Glutamatergic neuron (in vitro differentiated cells): ENCODE data around the gene SLBP. TPM values are rescaled to one million over a fixed set of nuclear protein-coding genes. Genes with fewer than 3 reads are reported as not detected.

Experiments
- DNase-seq: peaks from one replicate; pipeline ENCODE4 v3.0.0; 2022
- H3K27ac Mint-ChIP-seq: one replicate; pipeline ENCODE4 v1.8.0; 2020; ENCODE audit warnings: mild to moderate bottlenecking, mixed read lengths, inconsistent platforms; ENCODE audit not compliant: unreplicated experiment
- H3K27me3 Mint-ChIP-seq: one replicate; pipeline ENCODE4 v1.8.0; 2020; ENCODE audit warnings: mild to moderate bottlenecking, moderate library complexity, mixed read lengths, inconsistent platforms; ENCODE audit not compliant: unreplicated experiment
- H3K36me3 Mint-ChIP-seq: one replicate; pipeline ENCODE4 v1.8.0; 2020; ENCODE audit warnings: mild to moderate bottlenecking, mixed read lengths, inconsistent platforms; ENCODE audit not compliant: unreplicated experiment
- H3K4me1 Mint-ChIP-seq: one replicate; pipeline ENCODE4 v1.8.0; 2020; ENCODE audit warnings: mild to moderate bottlenecking, low read depth, mixed read lengths, inconsistent platforms; ENCODE audit not compliant: unreplicated experiment
- H3K4me3 Mint-ChIP-seq: one replicate; pipeline ENCODE4 v1.8.0; 2020; ENCODE audit warnings: mild to moderate bottlenecking, mixed read lengths, inconsistent platforms; ENCODE audit not compliant: unreplicated experiment
- H3K9me3 Mint-ChIP-seq: one replicate; pipeline ENCODE4 v1.8.0; 2020; ENCODE audit warnings: mild to moderate bottlenecking, moderate library complexity, mixed read lengths, inconsistent platforms; ENCODE audit not compliant: unreplicated experiment
- total RNA-seq: library from RNA; stranded (reverse); fragmentation: NEBNext Ultra II Directional; extraction: Animal tissue kit (Norgen Biotek cat#: 25700); gene quantifications from one replicate; pipeline ENCODE4 v1.2.1, GENCODE V29; 2021; ENCODE audit not compliant: unreplicated experiment
- TF ChIP-seq, protein P1 (sequence below): fragments of 200-600 bp; sonication (generic); IDR thresholded peaks from one replicate; pipeline ENCODE4 v1.5.0; 2021; ENCODE audit not compliant: partially characterized antibody, unreplicated experiment

SLBP gene
- total RNA-seq, 1 donor from 2014 or later: 25.0 TPM

DNA sequence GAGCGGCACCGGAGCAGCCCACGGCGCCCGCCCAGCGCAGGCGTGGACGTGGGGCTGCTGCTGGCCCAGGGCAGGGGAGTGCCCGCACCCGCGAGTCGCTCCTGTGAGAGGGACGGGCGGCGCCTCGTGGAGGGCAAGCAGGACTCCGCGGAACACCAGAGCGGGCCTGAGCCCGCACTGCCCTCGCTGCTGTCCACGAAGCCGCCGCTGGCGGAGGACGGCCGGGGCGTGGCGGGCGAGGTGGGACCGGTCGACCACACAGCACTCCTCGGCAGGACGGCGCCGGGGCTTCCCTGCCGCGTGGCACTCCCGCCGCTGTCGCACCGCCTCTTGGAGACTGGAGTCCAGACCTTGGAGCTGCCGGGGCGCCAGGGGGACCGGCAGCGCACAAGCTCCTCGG lies 57.0 kb downstream of the SLBP start:
- no peak overlapping the region for H3K27ac Mint-ChIP-seq
- no peak overlapping the region for H3K4me3 Mint-ChIP-seq
- H3K4me1 Mint-ChIP-seq: no peaks in the 10 kb centered on the region
- DNase-seq: no peak
- peaks cover 2% of the 10 kb centered on the region for H3K9me3 Mint-ChIP-seq
- peaks cover 3% of the 10 kb centered on the region for H3K27me3 Mint-ChIP-seq
- TF ChIP-seq, protein P1, sequence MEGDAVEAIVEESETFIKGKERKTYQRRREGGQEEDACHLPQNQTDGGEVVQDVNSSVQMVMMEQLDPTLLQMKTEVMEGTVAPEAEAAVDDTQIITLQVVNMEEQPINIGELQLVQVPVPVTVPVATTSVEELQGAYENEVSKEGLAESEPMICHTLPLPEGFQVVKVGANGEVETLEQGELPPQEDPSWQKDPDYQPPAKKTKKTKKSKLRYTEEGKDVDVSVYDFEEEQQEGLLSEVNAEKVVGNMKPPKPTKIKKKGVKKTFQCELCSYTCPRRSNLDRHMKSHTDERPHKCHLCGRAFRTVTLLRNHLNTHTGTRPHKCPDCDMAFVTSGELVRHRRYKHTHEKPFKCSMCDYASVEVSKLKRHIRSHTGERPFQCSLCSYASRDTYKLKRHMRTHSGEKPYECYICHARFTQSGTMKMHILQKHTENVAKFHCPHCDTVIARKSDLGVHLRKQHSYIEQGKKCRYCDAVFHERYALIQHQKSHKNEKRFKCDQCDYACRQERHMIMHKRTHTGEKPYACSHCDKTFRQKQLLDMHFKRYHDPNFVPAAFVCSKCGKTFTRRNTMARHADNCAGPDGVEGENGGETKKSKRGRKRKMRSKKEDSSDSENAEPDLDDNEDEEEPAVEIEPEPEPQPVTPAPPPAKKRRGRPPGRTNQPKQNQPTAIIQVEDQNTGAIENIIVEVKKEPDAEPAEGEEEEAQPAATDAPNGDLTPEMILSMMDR: no peak
- no peaks in the 10 kb centered on the region for H3K36me3 Mint-ChIP-seq

DNA sequence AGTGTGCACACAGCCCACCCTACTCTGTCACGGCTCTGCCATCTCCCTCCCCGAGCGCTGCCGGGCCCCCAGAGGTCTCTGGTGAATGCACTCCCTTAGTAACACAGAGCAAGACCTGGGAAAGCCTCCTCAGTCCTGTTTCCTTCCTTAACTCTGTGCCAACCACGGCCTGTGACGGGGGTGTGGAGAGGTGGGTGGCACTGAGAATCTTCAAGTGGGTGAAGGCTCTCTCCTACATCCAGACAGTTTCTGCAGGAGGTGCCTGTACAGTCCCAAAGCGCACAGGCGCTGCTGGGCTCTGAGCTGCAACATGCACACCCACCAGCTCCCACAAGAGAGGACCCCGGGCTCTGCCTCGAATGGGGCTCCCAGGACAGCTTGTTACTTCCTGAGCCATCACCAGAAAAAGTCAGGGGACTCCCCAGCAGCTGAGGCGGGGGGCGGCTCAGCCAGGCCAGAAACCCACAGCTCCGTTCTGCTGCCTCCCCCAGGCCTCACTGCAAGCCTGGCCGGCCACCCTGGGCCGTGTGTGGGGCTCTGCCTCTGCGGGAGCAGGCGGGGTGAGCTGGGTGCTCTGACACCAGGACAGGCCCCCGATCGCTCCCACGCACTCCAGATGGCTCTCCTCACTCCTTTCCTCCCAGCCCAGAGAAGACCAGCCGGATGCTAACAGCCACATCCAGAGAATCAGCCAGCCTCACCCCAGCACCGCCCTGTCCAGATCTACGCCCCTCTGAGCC lies 57.7 kb downstream of the SLBP start:
- Mint-ChIP-seq H3K36me3 (no peaks in the 10 kb centered on the region), H3K9me3 (peaks cover 2% of the 10 kb centered on the region), H3K27me3 (peaks cover 4% of the 10 kb centered on the region), H3K4me1 (no peaks in the 10 kb centered on the region), H3K27ac (no peak overlapping the region), H3K4me3 (no peak overlapping the region)
- TF ChIP-seq, protein P1: no peak
- DNase-seq: no peak

DNA sequence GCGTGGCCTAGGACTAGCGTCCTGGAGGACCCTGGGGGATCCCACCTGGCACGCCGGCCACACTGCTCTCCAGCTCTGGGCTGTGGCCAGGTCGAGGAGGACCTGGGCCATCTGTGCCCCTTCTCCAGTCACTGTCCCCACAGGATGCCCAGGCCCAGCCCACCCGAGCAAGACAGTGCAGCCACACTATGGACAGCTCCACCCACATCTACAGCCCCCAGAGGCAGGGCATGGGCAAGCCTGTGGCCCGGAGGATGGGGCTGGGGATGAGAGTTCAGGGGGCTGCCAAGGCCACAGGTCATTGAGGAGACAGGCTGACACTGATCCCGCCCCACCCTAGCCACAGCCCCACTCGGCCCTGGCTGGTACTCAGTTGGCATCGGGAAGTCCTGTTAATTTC lies 58.3 kb downstream of the SLBP start:
- Mint-ChIP-seq H3K27me3 (peaks cover 6% of the 10 kb centered on the region), H3K9me3 (peaks cover 2% of the 10 kb centered on the region), H3K4me1 (no peaks in the 10 kb centered on the region), H3K36me3 (no peaks in the 10 kb centered on the region), H3K4me3 (no peak overlapping the region), H3K27ac (no peak overlapping the region)
- TF ChIP-seq, protein P1: no peak
- DNase-seq: no peak

DNA sequence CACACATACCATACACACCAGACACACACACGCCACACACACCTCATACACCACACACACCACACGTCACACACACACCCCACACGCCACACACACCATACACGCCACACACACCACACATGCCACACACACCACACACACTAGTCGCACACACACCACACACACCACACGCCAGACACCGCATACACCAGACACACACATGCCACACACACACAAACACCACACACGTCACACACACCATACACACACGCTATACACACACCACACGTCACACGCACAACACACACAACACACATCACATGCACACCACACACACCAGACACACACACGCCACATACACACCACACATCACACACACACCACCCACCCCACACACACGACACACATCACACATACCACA lies 60.0 kb downstream of the SLBP start:
- H3K27me3 Mint-ChIP-seq: peaks cover 6% of the 10 kb centered on the region
- no peaks in the 10 kb centered on the region for H3K36me3 Mint-ChIP-seq
- DNase-seq: no peak
- no peak overlapping the region for H3K27ac Mint-ChIP-seq
- no peak overlapping the region for H3K4me3 Mint-ChIP-seq
- H3K4me1 Mint-ChIP-seq: no peaks in the 10 kb centered on the region
- H3K9me3 Mint-ChIP-seq: peaks cover 5% of the 10 kb centered on the region
- TF ChIP-seq, protein P1: no peak

DNA sequence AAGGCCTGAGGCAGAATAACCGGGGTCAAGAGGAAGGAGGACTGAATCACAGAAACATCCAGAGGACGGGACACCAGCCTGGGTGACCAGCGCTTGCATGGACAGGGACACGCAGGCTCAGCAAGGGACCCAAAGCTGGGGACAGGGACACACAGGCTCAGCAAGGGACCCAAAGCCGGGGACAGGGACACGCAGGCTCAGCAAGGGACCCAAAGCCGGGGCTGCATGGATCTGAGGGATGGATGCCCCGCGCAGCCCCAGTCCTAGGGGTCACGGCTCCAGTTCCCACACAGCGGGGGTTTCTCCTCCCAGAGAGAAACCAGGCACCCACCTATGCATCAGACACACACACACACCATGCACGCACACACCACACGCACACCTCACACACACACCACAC lies 60.5 kb downstream of the SLBP start:
- Mint-ChIP-seq H3K4me1 (no peaks in the 10 kb centered on the region), H3K27me3 (peaks cover 6% of the 10 kb centered on the region), H3K4me3 (no peak overlapping the region), H3K36me3 (no peaks in the 10 kb centered on the region), H3K9me3 (peaks cover 5% of the 10 kb centered on the region), H3K27ac (no peak overlapping the region)
- TF ChIP-seq, protein P1: no peak
- DNase-seq: no peak
